ENCODE data around the gene ATG7. TPM values are rescaled to one million over a fixed set of nuclear protein-coding genes. Genes with fewer than 3 reads are reported as not detected.

The ATG7 gene
- total RNA-seq, 2 experiments from 2014 or later: 28.3 to 38.2 TPM

DNA sequence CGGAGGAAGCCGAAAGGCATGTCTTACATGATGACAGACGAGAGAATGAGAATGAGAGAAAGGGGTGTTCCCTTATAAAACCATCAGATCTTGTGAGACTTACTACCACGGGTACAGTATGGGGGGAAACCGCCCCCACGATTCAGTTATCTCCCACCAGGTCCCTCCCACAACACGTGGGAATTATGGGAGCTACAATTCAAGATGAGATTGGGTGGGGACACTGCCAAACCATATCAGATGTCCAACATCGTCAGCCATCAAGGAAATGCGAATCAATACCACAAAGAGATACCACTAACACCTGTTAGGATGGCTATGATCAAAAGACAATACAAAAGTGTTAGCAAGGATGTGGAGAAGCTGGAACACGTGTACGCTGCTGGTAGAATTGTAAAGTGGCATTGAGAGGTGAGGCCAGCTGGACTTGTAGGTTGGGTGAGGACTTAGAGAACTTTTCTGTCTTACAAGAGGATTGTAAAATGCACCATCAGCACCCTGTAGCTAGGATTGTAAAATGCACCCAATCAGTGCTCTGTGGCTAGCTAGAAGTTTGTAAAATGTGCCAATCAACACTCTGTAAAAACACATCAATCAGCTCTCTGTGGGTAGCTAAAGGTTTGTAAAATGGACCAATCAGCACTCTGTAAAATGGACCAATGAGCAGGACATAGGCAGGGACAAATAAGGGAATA is 334.0 kb downstream of the ATG7 start:
- DNase-seq (no peak), ATAC-seq (no peak)
- CTCF ChIA-PET: no interaction called here
- Mint-ChIP-seq H3K27ac (no peak overlapping the region), H3K27me3 (no peaks in the 10 kb centered on the region), H3K9me3 (ENCODE audit: low read depth) (no peaks in the 10 kb centered on the region), H3K4me1 (peaks cover 44% of the 10 kb centered on the region), H3K36me3 (peaks cover 25% of the 10 kb centered on the region), H3K4me3 (no peak overlapping the region)

DNA sequence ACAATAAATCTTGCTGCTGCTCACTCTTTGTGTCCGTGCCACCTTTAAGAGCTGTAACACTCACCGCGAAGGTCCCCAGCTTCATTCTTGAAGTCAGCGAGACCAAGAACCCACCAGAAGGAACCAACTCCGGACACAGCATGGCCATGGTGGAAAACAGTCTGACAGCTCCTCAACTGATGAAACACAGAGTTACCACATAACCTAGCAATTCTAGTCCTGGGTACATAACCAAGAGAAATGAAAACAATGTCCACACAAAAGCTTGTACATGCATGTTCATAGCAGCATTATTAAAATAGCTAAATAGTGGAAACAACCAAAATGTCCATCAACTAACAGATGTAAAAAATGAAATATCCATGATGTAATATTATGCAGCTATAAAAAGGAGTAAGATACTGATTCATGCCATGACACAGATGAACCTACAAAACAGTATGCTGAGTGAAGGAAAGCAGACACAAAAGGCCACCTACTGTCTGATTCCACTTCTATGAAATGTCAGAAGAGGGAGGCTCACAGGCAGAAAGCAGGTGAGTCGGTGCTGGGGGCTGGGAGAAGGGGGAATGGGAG is 334.8 kb downstream of the ATG7 start:
- Mint-ChIP-seq H3K27ac (no peak overlapping the region), H3K4me3 (no peak overlapping the region), H3K4me1 (peaks cover 38% of the 10 kb centered on the region), H3K36me3 (peaks cover 20% of the 10 kb centered on the region), H3K9me3 (ENCODE audit: low read depth) (no peaks in the 10 kb centered on the region), H3K27me3 (no peaks in the 10 kb centered on the region)
- ATAC-seq: no peak
- CTCF ChIA-PET: interaction anchor here (0.6 kb wide), 1 partner anchor 110 kb away, joined by 3 read pairs; no protein-coding TSS in a partner anchor
- no peak for DNase-seq

Other genes starting within 250 kb of the ATG7 start
- gene HRH1, start 117.9 kb upstream of the ATG7 start, total RNA-seq: under 1 TPM; 0.15 to 0.16 TPM

Measured in activated CD8-positive, alpha-beta memory T cell treated with anti-CD3 and anti-CD28 coated beads, Interleukin-2, amount 10 ng/mL, durations not matched to agents 7 days and 5 days (primary cell).